GM18511 (cell line): ENCODE data around the gene ELAPOR1.

ENCODE experiments used
- ATAC-seq: cut with Tn5 transposase; IDR thresholded peaks from one replicate; pipeline ENCODE4 v1.9.1; 2021; ENCODE audit warnings: mild to moderate bottlenecking, moderate library complexity; ENCODE audit not compliant: unreplicated experiment

ELAPOR1 gene

GRCh38 chr1:109113590-109114341 is at the start of gene ELAPOR1:
TSS of gene ELAPOR1 (plus strand) at chr1:109114115. CDS start at chr1:109114184, 69 bp downstream.
- peak; percentile 59 for ATAC-seq

GRCh38 chr1:109065137-109065536 is 48.8 kb upstream of the ELAPOR1 start:
- ATAC-seq: no peak

- no peak for ATAC-seq
These were observed 46.0 kb upstream of the ELAPOR1 start for GRCh38 chr1:109067883-109068282.

- no peak for ATAC-seq
These were observed 44.6 kb upstream of the ELAPOR1 start for GRCh38 chr1:109069294-109069693.

GRCh38 chr1:109075531-109076490 is 38.1 kb upstream of the ELAPOR1 start, which contains the start of gene TAF13:
TSS of gene TAF13 (minus strand) at chr1:109076003. CDS start at chr1:109075947, 56 bp downstream.
- ATAC-seq: peak; percentile 99

GRCh38 chr1:109078317-109078716 is 35.6 kb upstream of the ELAPOR1 start:
- peak; percentile 42 for ATAC-seq

- ATAC-seq: no peak
These were observed 34.7 kb upstream of the ELAPOR1 start for GRCh38 chr1:109079240-109079622.

- no peak for ATAC-seq
These were observed 33.4 kb upstream of the ELAPOR1 start for GRCh38 chr1:109080441-109081082.

- ATAC-seq: no peak
These were observed 30.4 kb upstream of the ELAPOR1 start for GRCh38 chr1:109083501-109083900.

- ATAC-seq: no peak
These were observed 30.0 kb upstream of the ELAPOR1 start for GRCh38 chr1:109083923-109084322.

GRCh38 chr1:109084563-109085517 is 29.1 kb upstream of the ELAPOR1 start:
- ATAC-seq: no peak

- ATAC-seq: peak; percentile 29
These were observed 24.5 kb upstream of the ELAPOR1 start for GRCh38 chr1:109089242-109090015.

- peak; percentile 89 for ATAC-seq
These were observed 23.5 kb upstream of the ELAPOR1 start, which contains the start of gene TMEM167B for GRCh38 chr1:109090196-109091077. TSS of gene TMEM167B (plus strand) at chr1:109090764. CDS start at chr1:109090873, 109 bp downstream.

- ATAC-seq: peak; percentile 55
These were observed 22.7 kb upstream of the ELAPOR1 start for GRCh38 chr1:109091078-109091838.

- no peak for ATAC-seq
These were observed 22.1 kb upstream of the ELAPOR1 start for GRCh38 chr1:109091839-109092193.

GRCh38 chr1:109094377-109094803 is 19.5 kb upstream of the ELAPOR1 start:
- ATAC-seq: no peak

- ATAC-seq: no peak
These were observed 19.0 kb upstream of the ELAPOR1 start for GRCh38 chr1:109094871-109095270.
